GM18498 (cell line): ENCODE measurements around the gene ATG101.

Experiments used
- ATAC-seq: cut with Tn5 transposase; IDR thresholded peaks from one replicate; pipeline ENCODE4 v1.9.1; 2021; ENCODE audit warnings: mild to moderate bottlenecking, moderate library complexity; ENCODE audit not compliant: unreplicated experiment

The ATG101 gene

DNA sequence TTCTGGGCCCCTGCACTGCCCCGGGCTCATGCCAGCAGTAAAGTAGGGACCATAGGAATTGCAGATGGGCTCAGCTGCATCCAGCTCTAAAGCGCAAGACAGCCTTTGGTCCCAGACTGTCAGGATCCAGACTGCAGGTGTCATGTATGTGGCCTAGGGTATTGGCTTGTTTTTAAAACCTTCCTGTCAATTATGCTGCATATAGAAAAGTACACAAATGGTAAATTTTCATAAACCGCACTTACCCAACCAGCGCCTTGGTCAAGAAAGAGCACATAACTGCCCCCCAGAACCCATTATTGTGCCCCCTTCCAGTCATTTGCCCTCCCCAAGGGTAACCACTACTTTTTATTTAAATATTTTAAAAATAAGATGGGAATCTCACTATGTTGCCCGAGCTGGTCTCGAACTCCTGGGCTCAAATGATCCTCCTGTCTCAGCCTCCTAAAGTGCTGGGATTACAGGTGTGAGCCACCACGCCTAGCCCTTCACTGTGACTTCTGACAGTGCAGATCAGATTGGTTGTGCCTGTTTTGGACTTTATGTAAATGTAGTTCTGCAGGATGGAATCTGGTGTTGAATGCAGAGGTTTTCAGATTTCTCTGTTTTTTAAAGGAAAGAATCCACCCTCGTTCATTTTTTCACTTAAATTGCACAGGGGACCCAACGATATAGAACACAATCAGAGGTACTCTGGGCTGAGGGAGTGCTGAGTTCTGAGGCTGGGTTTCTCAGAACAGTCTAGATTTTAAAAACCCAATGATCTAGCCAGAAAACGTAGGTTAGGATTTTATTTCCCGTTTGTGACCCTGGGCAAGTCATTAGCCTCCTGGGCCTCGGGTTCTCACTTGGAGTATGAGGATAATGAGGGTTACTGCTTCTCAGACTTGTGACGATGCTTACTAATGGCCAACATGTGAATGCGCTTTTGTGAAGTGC, 11.9 kb upstream of the ATG101 start:
- no peak for ATAC-seq

DNA sequence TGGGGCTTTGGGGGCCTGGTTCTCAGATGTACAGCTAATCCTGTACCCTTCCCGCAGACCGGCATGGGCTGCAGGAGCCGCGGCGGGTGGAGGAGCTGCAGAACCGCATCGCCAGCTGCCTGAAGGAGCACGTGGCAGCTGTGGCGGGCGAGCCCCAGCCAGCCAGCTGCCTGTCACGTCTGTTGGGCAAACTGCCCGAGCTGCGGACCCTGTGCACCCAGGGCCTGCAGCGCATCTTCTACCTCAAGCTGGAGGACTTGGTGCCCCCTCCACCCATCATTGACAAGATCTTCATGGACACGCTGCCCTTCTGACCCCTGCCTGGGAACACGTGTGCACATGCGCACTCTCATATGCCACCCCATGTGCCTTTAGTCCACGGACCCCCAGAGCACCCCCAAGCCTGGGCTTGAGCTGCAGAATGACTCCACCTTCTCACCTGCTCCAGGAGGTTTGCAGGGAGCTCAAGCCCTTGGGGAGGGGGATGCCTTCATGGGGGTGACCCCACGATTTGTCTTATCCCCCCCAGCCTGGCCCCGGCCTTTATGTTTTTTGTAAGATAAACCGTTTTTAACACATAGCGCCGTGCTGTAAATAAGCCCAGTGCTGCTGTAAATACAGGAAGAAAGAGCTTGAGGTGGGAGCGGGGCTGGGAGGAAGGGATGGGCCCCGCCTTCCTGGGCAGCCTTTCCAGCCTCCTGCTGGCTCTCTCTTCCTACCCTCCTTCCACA, 11.0 kb upstream of the ATG101 start:
- ATAC-seq = no peak

DNA sequence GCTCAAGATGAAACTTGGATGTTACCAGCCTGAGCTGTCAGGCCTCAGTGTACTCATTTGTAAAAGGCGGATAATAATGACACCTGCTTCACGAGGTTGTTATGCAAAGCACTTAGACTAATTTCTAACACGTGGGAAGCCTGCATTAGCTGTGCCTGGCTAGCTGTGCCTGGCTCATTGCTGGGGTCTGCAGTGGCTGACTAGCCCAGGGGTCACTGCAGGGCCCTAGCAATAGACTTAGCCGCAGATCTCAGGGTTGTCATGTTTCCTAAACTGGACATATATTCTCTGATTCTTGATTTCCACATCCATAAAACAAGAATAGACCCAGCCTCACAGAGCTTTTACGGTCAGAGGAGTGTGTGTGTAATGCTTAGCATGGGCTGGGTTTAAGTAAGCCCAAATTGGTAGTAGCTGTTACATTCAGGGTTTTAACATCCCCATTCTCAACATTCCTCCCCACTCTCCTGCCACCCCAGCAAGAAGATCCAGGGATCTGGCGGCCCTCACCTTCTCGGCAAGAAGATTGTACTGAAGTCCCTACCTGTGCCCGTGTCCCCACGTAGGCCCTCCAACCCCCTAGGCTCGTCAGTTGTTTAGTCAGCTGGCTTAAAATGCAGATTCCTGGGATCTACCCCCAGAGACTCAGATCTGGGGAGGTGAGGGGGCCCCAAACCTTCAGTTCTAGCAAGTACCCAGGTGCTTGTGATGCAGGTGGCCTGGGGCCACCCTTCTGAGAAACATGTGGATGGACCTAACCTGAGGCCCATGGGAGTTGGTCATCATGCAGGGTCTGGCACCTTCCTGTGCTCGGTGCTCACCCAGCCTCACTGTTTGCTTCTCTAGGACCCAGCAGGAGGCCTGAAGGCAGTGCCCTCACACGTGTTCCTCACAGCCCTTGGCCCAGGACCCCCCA, 9.9 kb upstream of the ATG101 start:
- ATAC-seq = no peak

DNA sequence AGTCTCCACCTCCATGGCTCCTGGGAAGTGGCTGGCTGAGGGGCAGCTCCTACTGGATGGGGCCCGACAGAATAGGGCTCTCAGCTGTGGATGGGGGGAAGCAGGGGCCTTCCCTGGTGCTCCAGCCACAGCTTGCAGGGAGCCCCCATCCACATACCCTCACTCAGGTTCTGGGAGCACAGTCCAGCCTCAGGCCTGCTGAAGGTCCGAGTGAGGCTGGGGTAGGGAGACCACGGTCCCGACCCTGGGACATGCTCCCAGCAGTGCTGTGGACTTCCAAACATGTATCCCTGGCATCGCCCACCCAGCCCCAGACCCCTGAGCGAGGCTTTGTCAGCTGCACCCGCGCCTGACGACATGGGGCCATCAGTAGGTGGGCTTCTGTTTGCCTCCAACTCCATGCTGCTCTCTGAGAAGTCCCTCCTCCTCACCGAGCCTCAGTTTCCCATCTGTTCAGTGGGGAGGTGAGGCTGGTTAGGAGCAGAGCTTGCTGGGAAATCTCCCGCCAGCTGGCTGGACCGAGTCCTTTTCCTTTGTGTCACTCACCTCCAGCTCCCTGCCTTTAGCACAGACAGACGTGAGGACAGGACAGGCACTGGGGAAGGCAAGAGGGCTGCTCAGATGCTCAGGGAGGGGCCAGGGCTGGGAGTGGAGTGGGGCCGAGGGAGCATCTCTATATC, 9.1 kb upstream of the ATG101 start:
- no peak for ATAC-seq

DNA sequence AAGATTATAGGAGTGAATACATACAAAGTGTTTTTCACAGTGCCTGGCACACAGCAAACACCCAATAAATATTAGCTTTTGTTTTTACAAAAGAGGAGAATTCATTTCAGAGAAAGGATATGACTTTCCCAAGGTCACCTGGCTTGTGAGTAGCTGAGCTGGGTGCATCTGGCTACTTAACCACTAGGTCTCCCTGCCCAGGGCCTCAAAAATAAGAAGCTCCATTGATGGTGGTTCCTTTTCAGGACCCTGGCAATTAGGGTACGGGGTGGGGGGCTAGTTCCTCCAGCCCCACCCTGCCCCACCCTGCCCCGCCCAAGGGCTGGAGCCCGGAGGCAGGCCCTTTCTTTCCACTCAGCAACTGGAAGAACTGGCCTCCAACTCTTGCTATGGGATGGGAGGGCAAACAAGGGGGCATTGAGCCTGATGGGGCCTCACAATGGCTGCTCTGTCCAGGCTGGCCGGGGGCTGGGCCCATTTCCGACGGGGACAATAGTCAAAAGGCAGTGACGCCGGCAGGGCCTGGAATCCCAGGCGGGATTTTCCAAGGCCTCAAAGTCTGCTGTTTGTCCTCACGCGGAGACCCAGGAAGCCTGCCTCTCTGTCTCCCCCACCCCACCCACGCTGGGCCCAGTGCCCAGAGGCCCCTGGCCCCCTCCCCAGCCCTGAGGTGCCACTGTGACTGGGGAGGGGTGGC, 8.2 kb upstream of the ATG101 start:
- ATAC-seq = no peak

DNA sequence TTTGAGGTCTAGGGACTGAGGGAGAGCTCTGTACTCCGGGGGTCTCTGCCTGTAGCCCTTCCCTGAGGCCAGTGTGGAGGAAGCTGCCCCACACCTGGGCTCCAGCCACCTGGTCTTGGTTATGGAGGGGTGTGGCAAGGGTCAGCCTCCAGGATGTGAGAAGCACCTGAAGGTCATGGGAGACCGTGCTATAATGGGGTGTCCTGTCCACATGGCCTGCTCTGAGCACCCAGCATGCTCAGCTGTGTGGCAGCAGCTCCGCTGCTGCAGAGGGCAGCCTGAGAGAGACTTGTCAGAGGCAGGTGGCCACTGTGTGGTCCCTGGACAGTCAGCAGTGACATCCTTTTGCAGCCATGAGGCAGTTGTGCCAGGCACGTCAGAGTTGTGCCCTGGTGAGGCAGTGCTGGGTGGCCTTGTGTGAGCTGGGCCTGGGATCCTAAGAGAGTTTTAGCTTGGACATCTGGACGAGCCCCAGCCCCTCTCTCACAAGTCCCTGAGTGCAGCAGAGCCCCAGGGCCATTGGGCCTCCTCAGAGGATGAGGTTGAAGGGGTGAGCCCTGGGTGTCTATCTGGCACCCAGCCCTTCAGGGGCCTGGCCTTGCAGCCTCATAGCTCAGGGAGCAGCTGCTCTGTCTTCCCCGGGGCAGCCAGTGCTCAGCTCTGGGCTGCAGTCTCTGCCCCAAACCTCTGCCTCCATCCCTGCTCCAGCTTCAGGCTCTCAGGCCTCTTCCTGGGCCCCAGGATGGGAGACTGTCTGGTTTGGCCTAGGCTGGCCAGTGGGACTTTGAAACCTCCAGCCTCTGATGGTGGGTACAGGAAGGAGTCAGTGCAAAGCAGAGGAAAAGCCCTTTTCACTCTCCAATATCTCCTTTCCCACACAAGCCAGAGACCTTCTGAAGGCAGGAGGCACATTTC, 7.4 kb upstream of the ATG101 start:
- ATAC-seq = no peak

DNA sequence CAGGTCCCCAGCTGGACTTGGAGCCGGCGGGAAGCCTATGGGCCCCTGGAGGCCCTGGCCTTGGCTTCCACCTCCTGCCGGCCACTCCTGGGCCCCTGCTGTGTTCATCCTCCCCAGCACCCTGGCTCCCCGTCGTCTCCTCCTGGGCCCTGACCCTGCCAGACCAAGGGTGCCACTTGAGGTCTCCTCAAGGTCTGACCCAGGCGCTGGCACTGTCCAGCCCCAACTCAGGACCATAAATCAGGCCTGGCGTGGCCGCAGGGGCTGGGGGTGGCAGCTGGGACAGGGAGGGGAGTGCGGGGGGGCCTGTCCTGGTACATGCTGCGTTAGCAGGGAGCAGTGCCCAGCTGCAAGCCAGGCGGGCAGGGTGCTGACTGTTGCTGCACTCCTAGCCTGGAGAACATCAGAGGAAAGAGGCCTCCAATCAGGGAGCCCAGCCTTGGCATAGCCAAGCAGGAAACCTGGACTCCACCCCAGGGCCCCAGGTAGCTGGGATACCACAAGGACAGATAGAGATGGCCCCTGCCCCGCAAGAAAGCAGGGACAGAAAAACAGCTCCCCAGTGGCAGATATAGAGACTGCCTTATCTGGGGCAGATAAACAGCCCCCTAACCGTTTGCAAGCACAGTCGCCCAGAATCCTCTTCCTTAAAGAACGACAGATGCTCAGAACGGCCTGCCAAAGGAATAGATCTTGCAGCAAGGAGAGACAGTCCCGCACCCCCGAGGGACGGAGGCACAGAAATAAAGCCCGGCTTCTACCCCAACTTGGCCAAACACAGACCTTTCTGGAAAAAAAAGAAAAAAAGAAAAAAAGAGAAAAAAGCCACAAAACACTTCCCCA, 6.5 kb upstream of the ATG101 start:
- ATAC-seq = no peak

DNA sequence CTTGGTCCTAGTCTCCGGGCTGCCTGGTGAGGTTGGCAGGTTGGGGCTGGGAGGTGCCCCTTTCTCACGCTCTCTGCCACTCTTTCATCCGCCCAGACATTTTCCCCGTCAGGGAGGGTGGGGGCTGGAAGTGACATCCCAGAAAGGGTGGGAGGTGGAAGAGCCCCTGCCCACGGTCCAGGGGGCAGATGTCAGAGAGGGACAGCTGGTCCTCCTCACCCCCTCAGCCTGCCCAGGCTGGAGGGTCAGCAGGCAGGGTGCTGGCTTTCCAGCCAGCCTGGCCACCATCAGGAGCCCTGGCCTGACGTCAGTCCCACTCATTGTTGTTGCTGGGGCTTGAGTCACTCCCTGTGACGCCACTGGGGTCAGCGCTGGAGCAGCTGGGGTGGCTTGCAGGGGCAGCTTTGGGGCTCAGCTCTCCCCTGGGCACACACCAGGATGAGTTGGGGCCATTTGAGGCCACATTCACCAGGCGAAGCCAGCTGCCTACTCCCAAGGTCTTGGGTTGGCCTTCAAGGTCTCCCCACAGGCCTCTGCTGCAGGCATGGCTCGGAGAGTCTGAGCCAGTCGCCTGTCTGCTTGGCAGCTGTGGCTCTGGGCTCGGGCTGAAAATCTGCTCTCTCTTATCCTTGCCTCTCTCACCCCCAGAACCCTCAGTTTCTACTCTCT, 5.7 kb upstream of the ATG101 start:
- no peak for ATAC-seq

DNA sequence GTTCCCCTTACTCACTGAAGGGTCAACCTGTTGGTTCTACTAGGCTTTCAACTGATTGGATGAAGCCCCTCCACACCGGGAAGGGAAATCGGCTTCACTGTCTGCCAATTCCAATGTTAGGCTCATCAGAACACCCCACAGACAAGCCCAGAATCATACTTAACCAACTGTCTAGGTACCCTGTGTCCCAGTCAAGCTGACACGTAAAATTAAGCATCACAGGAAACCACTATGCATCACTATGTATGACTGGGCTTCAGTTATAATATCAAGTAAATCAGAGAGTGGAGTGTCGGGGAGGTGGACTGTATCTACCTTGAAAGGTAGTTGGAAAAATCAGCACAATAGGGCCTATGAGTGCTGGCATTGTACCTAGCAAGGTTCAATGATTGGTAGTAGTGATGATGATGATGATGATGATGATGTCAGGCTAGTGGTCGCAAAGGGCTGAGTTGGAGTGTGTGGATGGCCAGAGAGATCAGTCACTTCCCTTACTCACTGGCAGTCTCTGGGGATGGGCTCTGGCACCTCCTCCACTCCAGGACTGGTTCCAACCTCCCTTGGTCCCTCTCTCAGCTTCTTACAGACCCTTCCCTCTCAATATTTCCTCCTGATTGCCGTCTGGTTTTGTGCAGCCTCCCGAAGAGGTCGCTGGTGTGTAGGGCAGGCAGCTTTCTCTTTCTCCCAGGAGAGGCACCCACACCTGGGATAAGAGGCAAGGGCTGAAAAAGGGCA, 3.3 kb upstream of the ATG101 start:
- ATAC-seq = no peak

DNA sequence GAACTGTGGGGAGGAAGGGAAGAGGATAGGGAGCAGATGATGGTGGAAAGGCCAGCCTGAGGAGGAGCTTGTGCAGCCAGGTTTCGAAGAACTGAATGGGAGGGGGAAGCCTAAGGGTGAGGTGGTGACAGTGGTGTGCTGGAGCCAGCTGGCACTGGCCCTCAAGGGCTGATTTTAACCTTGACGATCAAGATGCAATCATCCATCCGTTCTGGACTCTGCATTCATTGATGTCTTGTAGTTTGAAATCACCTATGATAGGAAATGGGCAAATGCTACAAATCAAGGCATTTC, 2.8 kb upstream of the ATG101 start:
- ATAC-seq = no peak

DNA sequence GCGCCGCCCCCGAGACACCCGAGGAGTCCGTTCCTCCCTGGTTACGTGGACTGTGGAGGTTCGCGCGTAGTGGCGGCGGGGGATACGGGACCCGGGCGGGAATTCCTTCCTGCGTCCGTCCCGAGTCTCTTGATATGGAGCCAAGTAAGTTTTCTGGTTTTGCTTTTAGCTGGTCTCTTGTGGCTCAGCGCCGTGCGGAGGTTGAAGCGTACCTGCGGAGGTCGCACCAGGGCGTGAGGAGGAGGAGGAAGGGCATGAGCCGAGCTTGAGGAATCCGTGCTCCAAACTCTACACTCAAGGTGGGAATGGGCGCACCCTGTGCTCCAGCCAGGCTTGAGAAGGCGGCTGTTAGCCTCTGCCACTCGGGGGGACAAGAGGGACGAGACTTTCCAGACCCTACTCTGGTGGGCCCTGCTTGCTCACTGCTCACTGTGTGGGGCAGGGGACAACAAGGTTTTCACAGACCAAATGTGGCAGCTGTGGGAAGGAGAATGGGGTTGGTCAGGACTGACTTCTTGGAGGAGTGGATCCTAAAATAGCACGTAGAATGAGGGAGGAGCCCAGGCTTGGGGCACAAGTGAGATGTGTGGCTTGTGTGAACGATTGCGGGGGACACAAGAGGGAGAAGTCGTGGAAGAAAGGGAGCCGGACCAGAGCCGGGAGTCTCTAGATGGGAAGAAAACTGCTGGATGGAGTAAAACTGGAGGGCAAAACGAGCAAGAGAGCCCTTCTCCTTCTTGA, 577 bp downstream of the ATG101 start:
- peak; percentile 24 for ATAC-seq

DNA sequence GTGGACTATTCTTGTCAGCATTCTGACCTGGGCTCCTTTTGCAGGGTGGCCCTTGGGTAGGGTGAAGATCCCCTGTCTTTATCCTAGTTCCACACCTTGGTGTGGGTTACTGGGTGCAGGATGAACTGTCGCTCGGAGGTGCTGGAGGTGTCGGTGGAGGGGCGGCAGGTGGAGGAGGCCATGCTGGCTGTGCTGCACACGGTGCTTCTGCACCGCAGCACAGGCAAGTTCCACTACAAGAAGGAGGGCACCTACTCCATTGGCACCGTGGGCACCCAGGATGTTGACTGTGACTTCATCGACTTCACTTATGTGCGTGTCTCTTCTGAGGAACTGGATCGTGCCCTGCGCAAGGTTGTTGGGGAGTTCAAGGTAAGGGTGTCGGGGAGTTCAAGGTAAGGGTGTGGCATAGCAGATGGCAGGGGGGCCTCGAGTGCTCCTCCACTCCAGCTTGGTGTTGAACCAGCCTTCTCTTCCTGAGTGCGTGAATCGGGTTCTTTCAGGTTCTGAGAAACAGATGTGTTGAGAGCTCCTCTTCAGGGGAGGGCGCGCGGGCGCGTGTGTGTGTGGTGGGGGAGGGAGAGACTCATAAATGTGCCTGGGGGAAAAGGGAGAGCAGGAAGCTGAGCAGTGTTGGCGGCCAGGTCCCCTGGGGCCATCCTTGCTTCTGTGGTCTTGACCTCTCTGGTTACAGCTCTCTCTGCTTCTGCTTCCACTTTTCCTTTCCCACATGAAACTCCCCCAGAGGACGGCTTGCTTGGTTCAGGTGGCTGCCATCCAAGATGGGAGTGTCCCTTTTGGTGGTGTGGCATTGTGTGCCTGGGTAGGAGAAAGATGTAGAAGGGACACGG, 4.0 kb downstream of the ATG101 start:
- no peak for ATAC-seq

DNA sequence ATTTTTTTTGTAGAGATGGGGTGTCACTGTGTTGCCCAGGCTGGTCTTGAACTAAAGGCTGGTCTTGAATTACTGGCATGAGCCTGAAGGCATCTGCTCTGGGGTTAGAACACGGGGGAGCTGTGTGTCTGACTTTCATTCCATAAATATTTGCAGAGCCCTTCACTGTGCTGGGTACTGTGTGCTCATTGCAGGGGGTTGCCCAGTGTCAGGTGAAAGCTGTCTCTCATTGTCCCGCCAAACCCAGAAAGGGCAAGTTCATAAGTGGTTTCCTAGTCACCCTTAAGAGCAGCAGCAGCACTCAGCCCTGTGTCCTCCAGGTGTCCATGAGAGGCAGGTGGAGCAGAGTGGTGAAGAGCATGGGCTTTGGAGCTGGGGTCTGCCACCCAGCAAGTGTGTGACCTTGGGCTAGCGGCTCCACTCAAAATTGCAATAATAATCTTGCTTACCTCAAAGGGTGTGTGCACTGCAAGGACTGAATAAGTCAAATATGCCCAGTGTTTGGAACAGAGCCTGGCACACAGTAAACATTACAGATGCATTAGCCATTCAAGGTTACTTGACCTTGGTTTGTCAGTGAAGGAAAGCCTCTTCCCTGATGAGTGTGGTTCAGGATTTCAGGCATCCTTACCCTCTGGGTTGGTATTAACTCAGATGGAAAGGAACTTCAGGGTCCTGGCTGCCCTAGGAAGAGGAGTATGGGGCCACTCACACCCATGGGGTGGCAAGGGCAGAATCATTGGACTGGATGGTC, 5.4 kb downstream of the ATG101 start:
- no peak for ATAC-seq

DNA sequence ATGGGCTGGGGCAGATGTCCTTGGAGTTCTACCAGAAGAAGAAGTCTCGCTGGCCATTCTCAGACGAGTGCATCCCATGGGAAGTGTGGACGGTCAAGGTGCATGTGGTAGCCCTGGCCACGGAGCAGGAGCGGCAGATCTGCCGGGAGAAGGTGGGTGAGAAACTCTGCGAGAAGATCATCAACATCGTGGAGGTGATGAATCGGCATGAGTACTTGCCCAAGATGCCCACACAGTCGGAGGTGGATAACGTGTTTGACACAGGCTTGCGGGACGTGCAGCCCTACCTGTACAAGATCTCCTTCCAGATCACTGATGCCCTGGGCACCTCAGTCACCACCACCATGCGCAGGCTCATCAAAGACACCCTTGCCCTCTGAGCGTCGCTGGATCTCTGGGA, 7.0 kb downstream of the ATG101 start:
- ATAC-seq = no peak

DNA sequence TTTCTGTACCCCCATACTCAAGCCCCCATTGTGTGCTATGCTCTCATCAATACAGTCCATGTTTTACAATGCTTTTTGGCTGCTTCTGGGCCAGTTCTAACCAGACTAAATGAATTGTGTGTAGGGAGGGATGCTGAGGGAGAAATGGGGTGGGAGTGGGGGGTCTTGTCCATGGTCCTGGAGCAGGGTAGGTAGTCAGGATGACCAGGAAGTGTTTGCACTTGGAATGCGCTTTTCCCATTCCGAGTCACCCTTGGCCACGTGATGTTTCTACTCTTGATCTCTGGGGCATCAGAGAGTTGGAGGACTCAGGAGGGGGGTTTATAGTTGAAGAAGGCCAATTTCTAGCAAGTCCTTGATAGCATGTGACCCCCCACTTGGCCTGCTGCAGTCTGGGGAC, 8.5 kb downstream of the ATG101 start:
- ATAC-seq = no peak
